HepG2 (cell line): Measurements from ENCODE around the gene MRPS11. TPM values are rescaled to one million over a fixed set of nuclear protein-coding genes. Genes with fewer than 3 reads are reported as not detected.

Experiments
- GTF3A ChIP-seq: sonication (generic); formaldehyde crosslinking; conservative IDR thresholded peaks from 2 replicates; pipeline ENCODE4 v1.4.0; 2020; ENCODE audit warnings: mild to moderate bottlenecking, missing genetic modification reagents
- HMGXB4 ChIP-seq, 2 experiments: sonication (generic) in 1 of 2; formaldehyde crosslinking in 1 of 2; IDR thresholded peaks; 2 replicates each; pipeline versions ENCODE4 v1.4.0 to v1.6.1; 2018 to 2020; ENCODE audit warnings: missing genetic modification reagents in 2 of 2, borderline replicate concordance in 1 of 2, low read depth in 1 of 2, mild to moderate bottlenecking in 1 of 2, missing biosample characterization in 1 of 2
- MBNL3 ChIP-seq: fragments of 250-450 bp; sonication (Bioruptor Pico); conservative IDR thresholded peaks from 2 replicates; pipeline ENCODE4 v1.8.0; 2022; ENCODE audit warnings: mild to moderate bottlenecking, inconsistent platforms
- MEIS1 ChIP-seq: sonication (generic); formaldehyde crosslinking; IDR thresholded peaks from 2 replicates; pipeline ENCODE4 v1.9.0; 2021; ENCODE audit warnings: mild to moderate bottlenecking, missing genetic modification reagents, moderate library complexity, borderline replicate concordance
- NONO ChIP-seq, 2 experiments: fragments of 450-650 bp in 1 of 2; sonication (generic) in 1 of 2; formaldehyde crosslinking in 1 of 2; IDR thresholded peaks in 1 of 2; conservative IDR thresholded peaks in 1 of 2; 2 replicates each; pipeline versions ENCODE4 v1.6.1 to v1.8.0; 2017 to 2022; ENCODE audit warnings: mild to moderate bottlenecking in 1 of 2, missing genetic modification reagents in 1 of 2, moderate library complexity in 1 of 2
- PHF8 ChIP-seq: sonication (generic); formaldehyde crosslinking; IDR thresholded peaks from 2 replicates; pipeline ENCODE4 v1.5.0; 2020; ENCODE audit warnings: missing genetic modification reagents
- RFX1 ChIP-seq: fragments of 450-650 bp; IDR thresholded peaks from 2 replicates; pipeline ENCODE4 v1.6.1; 2017
- SETDB1 ChIP-seq: sonication (generic); formaldehyde crosslinking; IDR thresholded peaks from 2 replicates; pipeline ENCODE4 v1.5.1; 2020; ENCODE audit warnings: missing genetic modification reagents, mild to moderate bottlenecking, borderline replicate concordance
- TIGD3 ChIP-seq: sonication (generic); formaldehyde crosslinking; IDR thresholded peaks from 2 replicates; pipeline ENCODE4 v1.5.1; 2020; ENCODE audit warnings: mild to moderate bottlenecking, missing genetic modification reagents, borderline replicate concordance
- ZFP36L1 ChIP-seq: sonication (generic); formaldehyde crosslinking; IDR thresholded peaks from 2 replicates; pipeline ENCODE4 v1.8.0; 2022; ENCODE audit warnings: mild to moderate bottlenecking, missing genetic modification reagents, moderate library complexity
- ZFP90 ChIP-seq: sonication (generic); formaldehyde crosslinking; IDR thresholded peaks from 2 replicates; pipeline ENCODE4 v1.8.0; 2022; ENCODE audit warnings: missing genetic modification reagents, mild to moderate bottlenecking, inconsistent platforms, borderline replicate concordance
- ZNF446 ChIP-seq: sonication (generic); formaldehyde crosslinking; IDR thresholded peaks from 2 replicates; pipeline ENCODE4 v1.5.0; 2020; ENCODE audit warnings: mild to moderate bottlenecking, missing genetic modification reagents
- ZNF460 ChIP-seq: sonication (generic); formaldehyde crosslinking; IDR thresholded peaks from 2 replicates; pipeline ENCODE4 v1.5.1; 2020; ENCODE audit warnings: missing genetic modification reagents, mild to moderate bottlenecking, borderline replicate concordance
- ZNF530 ChIP-seq: sonication (generic); formaldehyde crosslinking; IDR thresholded peaks from 2 replicates; pipeline ENCODE4 v1.5.0; 2020; ENCODE audit warnings: low read depth, mild to moderate bottlenecking, missing genetic modification reagents
- ZNF678 ChIP-seq: sonication (generic); formaldehyde crosslinking; IDR thresholded peaks from 2 replicates; pipeline ENCODE4 v1.4.0; 2020; ENCODE audit warnings: mild to moderate bottlenecking, missing genetic modification reagents
- ZNF687 ChIP-seq: sonication (generic); formaldehyde crosslinking; IDR thresholded peaks from 2 replicates; pipeline ENCODE4 v1.5.1; 2020; ENCODE audit warnings: mild to moderate bottlenecking, missing genetic modification reagents, moderate library complexity
- ZNF75D ChIP-seq: sonication (generic); formaldehyde crosslinking; IDR thresholded peaks from 2 replicates; pipeline ENCODE4 v1.8.1; 2023; ENCODE audit warnings: missing genetic modification reagents, mild to moderate bottlenecking, borderline replicate concordance
- ZNF773 ChIP-seq: sonication (generic); formaldehyde crosslinking; IDR thresholded peaks from 2 replicates; pipeline ENCODE4 v1.4.0; 2020; ENCODE audit warnings: missing genetic modification reagents, borderline replicate concordance
- polyA plus RNA-seq, 8 experiments: library from polyadenylated mRNA; depleted of rRNA in 3 of 8; stranded (reverse) in 7 of 8; unstranded in 1 of 8; fragments of >200 nt; fragmentation: Illumina TruSeq in 4 of 8; extraction: Trizol in 4 of 8; gene quantifications; 2 replicates each; pipeline versions ENCODE4 v1.2.1 to v1.2.3, GENCODE V29; 2011 to 2016; ENCODE audit warnings: low read depth in 4 of 8, missing spikeins in 1 of 8, mixed read lengths in 1 of 8; ENCODE audit not compliant: insufficient read depth in 1 of 8
- total RNA-seq, 5 experiments: library from RNA; depleted of rRNA; stranded (reverse); fragments of >200 nt; fragmentation: Illumina TruSeq; extraction: Trizol; gene quantifications; 2 replicates each; pipeline ENCODE4 v1.2.3, GENCODE V29; 2016; ENCODE audit warnings: low read depth in 1 of 5

The MRPS11 gene
- total and polyA plus RNA-seq, 2 of the 13 experiments (the other 11 are each of a cell fraction or from before 2014, with no cell fraction given), result 50.1 to 72.7 TPM

- TF ChIP-seq ZNF687 (CRISPR knock-in tag), result peak; percentile 62; the same call in 1 of the 2 replicates
- TF ChIP-seq ZNF773 (CRISPR knock-in tag), result 0 out of 2 replicates have a peak, but pooled peaks have one; percentile 1
- no peak for TF ChIP-seq RFX1
- no peak for TF ChIP-seq SETDB1
- no peak for TF ChIP-seq MBNL3
- 0 out of 2 replicates have a peak, but pooled peaks have one; percentile 5 for TF ChIP-seq PHF8
- TF ChIP-seq ZFP36L1, result 0 out of 2 replicates have a peak, but pooled peaks have one; percentile 27
- TF ChIP-seq ZNF530 (CRISPR knock-in tag), result no peak
- TF ChIP-seq ZFP90 (CRISPR knock-in tag), result no peak
- no peak for TF ChIP-seq ZNF460 (CRISPR knock-in tag)
- 0 out of 2 replicates have a peak, but pooled peaks have one; percentile 1 for TF ChIP-seq GTF3A (CRISPR knock-in tag)
- no peak for TF ChIP-seq ZNF75D (CRISPR knock-in tag)
- TF ChIP-seq MEIS1 (CRISPR knock-in tag), result 0 out of 2 replicates have a peak, but pooled peaks have one; percentile 5
- TF ChIP-seq NONO (IDR thresholded peaks at IDR 0.05), result no peak
- peak; percentile 18; the same call in 1 of the 2 replicates for TF ChIP-seq NONO (CRISPR knock-in tag; conservative IDR thresholded peaks at IDR 0.05)
- no peak for TF ChIP-seq ZNF678 (CRISPR knock-in tag)
- peak in 1 of 2 experiments; percentile 22; a peak in 1 of 4 replicates for TF ChIP-seq HMGXB4 (CRISPR knock-in tag; IDR thresholded peaks at IDR 0.05; ENCODE audit: borderline replicate concordance in 1 of 2, low read depth in 1 of 2)
- TF ChIP-seq TIGD3 (CRISPR knock-in tag), result no peak
- no peak for TF ChIP-seq ZNF446
These were observed 524 bp downstream of the MRPS11 start (continued) for GRCh38 chr15:88467935-88468528.
